ENCODE results near the gene MAP3K7. TPM values are rescaled to one million over a fixed set of nuclear protein-coding genes. Genes with fewer than 3 reads are reported as not detected.

Gene MAP3K7
- total RNA-seq, 1 donor from 2014 or later, result 27.2 TPM

DNA sequence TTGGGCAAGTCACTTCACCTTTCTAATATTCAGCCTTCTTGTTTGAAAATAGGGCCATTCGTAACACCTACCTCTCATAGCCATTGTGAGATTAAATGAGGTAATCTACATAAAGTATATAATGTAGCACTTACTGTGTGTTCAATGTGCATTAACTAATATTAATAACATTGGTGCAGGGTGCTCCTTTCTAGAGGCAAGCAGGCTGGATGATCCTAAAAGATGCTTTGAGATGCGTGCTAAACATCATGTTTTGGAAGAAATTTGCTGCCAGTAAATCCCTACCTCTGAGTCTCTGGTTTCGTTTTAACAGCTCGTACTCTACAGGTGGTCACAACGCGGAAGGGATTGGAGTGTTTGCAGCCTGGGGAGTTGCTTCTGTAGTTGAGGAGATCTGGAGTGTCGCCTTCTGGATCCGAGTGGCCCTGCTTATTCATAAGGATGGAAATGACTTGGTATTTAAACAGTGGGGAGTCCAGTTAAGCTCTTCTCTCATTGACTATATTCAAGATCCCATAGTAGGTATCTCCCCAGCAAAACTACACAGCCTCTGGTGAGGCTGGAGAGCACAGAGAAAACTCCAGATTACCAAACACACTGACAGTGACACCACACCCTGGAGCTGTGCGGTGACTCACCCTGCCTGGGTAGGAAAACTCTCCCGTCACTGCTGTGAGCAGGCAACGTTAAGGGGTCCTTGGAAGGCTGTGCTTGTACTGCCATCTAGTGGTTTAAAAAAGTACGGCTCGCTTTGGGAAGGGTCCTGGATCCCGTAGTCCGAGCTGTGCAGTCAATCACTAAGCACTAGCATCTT, 107.9 kb downstream of the MAP3K7 start:
- CTCF ChIA-PET, result interaction anchor here (0.7 to 8.5 kb wide), 48 partner anchors 9 to 1107 kb away, joined by 3 to 260 read pairs (median 4); no protein-coding TSS in a partner anchor
- POLR2A ChIA-PET, result interaction anchor here (0.8 to 1.9 kb wide), 10 partner anchors 68 to 539 kb away, joined by 3 to 10 read pairs (median 4); no protein-coding TSS in a partner anchor
- DNase-seq, result peak; percentile 54
- Mint-ChIP-seq H3K4me1 (peaks cover 22% of the 10 kb centered on the region), H3K36me3 (ENCODE audit: low read depth) (no peaks in the 10 kb centered on the region), H3K27ac (peak overlapping the region; percentile 64), H3K27me3 (no peaks in the 10 kb centered on the region), H3K4me3 (no peak overlapping the region), H3K9me3 (no peaks in the 10 kb centered on the region)
- peak; percentile 96 for ATAC-seq (ENCODE audit: low read depth)
- intact Hi-C loops (cut with micrococcal nuclease), result loop anchor here (1.0 to 10.0 kb wide), 16 partner anchors 52 to 1104 kb away; partner anchors contain the start of genes ANKRD6 and BACH2
- TF ChIP-seq, protein P1, sequence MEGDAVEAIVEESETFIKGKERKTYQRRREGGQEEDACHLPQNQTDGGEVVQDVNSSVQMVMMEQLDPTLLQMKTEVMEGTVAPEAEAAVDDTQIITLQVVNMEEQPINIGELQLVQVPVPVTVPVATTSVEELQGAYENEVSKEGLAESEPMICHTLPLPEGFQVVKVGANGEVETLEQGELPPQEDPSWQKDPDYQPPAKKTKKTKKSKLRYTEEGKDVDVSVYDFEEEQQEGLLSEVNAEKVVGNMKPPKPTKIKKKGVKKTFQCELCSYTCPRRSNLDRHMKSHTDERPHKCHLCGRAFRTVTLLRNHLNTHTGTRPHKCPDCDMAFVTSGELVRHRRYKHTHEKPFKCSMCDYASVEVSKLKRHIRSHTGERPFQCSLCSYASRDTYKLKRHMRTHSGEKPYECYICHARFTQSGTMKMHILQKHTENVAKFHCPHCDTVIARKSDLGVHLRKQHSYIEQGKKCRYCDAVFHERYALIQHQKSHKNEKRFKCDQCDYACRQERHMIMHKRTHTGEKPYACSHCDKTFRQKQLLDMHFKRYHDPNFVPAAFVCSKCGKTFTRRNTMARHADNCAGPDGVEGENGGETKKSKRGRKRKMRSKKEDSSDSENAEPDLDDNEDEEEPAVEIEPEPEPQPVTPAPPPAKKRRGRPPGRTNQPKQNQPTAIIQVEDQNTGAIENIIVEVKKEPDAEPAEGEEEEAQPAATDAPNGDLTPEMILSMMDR (IDR thresholded peaks at IDR 0.05), result peak; percentile 95

DNA sequence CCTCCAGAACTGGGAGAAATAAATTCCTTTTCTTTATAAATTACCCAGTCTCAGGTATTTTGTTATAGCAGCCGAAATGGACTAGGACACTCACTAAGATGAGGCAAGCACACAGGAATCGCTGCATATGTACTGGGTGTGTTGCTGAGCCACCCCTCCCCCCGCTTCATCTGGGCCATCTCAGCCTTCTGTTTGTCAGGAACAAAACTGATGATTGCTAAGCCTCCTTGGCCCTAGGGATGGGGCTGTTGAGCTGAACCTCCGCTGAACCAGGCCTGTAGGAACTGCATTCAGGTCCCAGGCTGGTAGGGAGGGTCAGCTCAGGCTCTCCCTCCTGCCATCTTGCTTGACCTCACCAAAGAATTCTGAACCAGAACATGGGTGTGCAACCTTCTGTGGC, 108.6 kb downstream of the MAP3K7 start:
- H3K36me3 Mint-ChIP-seq (ENCODE audit: low read depth), result no peaks in the 10 kb centered on the region
- ChIA-PET CTCF (interaction anchor here (0.7 to 8.5 kb wide), 17 partner anchors 8 to 1106 kb away, joined by 3 to 260 read pairs (median 5); no protein-coding TSS in a partner anchor), POLR2A (interaction anchor here (0.9 to 1.9 kb wide), 3 partner anchors 85 to 538 kb away, joined by 3 to 10 read pairs (median 4); no protein-coding TSS in a partner anchor)
- H3K27me3 Mint-ChIP-seq, result no peaks in the 10 kb centered on the region
- no peak for DNase-seq
- H3K4me1 Mint-ChIP-seq, result peaks cover 29% of the 10 kb centered on the region
- H3K27ac Mint-ChIP-seq, result no peak overlapping the region
- TF ChIP-seq, protein P1 (IDR thresholded peaks at IDR 0.05), result no peak
- H3K9me3 Mint-ChIP-seq, result no peaks in the 10 kb centered on the region
- ATAC-seq (ENCODE audit: low read depth), result no peak
- intact Hi-C loops (cut with micrococcal nuclease), result loop anchor here (2.0 to 10.0 kb wide), 7 partner anchors 51 to 1103 kb away; partner anchors contain the start of gene ANKRD6
- H3K4me3 Mint-ChIP-seq, result no peak overlapping the region

DNA sequence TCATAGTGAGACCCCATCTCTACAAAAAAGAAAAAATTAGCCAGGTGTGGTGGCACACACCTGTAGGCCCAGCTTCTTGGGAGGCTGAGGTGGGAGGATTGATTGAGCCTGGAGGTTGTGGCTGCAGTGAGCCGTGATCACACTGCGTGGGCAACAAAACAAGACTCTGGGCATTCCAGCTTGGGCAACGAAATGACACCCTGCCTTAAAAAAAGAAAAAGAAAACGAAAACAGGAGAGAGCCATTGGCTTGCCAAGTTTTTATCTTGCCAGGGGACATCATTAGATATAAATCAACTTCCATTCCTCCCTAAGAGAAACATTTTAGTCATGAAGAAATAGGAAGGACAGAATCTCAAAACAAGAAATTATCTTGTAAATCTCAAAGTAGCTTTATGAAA, 109.5 kb downstream of the MAP3K7 start:
- POLR2A ChIA-PET, result interaction anchor here (0.6 kb wide), 1 partner anchor 66 kb away, joined by 3 read pairs; no protein-coding TSS in a partner anchor
- no peak for ATAC-seq (ENCODE audit: low read depth)
- H3K27me3 Mint-ChIP-seq, result no peaks in the 10 kb centered on the region

DNA sequence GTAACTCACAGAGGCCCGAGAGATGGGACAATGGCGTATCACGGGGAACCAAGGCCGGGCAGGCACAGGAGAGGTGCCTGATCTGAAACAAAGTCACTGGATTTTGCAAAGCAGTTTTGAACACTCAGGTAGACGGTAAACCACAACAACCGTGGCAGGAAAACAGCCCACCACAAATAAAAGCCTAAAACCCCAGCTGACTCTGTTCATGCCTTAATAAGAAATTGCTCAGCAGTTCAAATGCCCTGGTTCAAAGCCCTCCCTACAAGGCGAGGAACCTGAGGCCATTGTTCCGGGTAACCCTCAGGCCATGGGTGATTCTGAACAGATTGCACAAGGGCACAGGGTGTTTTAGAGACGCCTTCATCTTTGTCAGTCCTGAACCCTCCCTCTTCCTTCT, 114.2 kb downstream of the MAP3K7 start:
- TF ChIP-seq, protein P1 (IDR thresholded peaks at IDR 0.05), result no peak
- Mint-ChIP-seq H3K9me3 (no peaks in the 10 kb centered on the region), H3K27me3 (no peaks in the 10 kb centered on the region), H3K36me3 (ENCODE audit: low read depth) (no peaks in the 10 kb centered on the region), H3K4me1 (peaks cover 16% of the 10 kb centered on the region), H3K27ac (no peak overlapping the region), H3K4me3 (no peak overlapping the region)
- no peak for DNase-seq
- CTCF ChIA-PET, result interaction anchor here (0.9 kb wide), 1 partner anchor 652 kb away, joined by 3 read pairs; no protein-coding TSS in a partner anchor
- POLR2A ChIA-PET, result interaction anchor here (0.7 to 1.1 kb wide), 2 partner anchors 61 to 188 kb away, joined by 3 to 6 read pairs; no protein-coding TSS in a partner anchor
- intact Hi-C loops (cut with micrococcal nuclease), result loop anchor here (10.0 kb wide), 1 partner anchor 1098 kb away; no protein-coding TSS in a partner anchor
- ATAC-seq (ENCODE audit: low read depth), result no peak

More for the DNA sequence above, 109.5 kb downstream of the MAP3K7 start:
- intact Hi-C loops (cut with micrococcal nuclease), result loop anchor here (5.0 to 10.0 kb wide), 5 partner anchors 50 to 1103 kb away; no protein-coding TSS in a partner anchor
- CTCF ChIA-PET, result interaction anchor here (1.0 to 8.5 kb wide), 8 partner anchors 80 to 536 kb away, joined by 3 to 260 read pairs (median 12); no protein-coding TSS in a partner anchor
- H3K36me3 Mint-ChIP-seq (ENCODE audit: low read depth), result no peaks in the 10 kb centered on the region
- DNase-seq, result no peak
- peaks cover 33% of the 10 kb centered on the region for H3K4me1 Mint-ChIP-seq
- no peak overlapping the region for H3K4me3 Mint-ChIP-seq
- no peak overlapping the region for H3K27ac Mint-ChIP-seq
- no peaks in the 10 kb centered on the region for H3K9me3 Mint-ChIP-seq
- TF ChIP-seq, protein P1 (IDR thresholded peaks at IDR 0.05), result no peak

DNA sequence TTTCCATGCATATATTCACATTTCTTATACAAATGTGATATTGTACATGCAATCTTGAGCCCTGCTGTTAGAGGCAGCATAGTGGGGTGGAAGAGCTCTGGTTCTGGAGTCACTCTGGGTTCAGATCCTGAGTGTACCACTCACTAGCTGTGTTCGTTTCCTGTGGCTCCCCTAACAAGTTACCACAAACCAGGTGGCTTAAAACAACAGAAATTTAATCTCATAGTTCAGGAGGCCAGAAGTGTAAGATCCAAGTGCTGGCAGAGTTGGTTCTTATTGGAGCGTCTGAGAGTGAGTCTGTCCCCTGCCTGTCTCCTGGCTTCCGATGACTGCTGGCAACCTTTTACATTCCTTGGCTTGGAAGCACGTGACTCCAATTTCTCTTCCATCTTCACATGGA, 115.6 kb downstream of the MAP3K7 start:
- Mint-ChIP-seq H3K9me3 (no peaks in the 10 kb centered on the region), H3K27ac (no peak overlapping the region), H3K4me1 (peaks cover 14% of the 10 kb centered on the region), H3K4me3 (no peak overlapping the region), H3K36me3 (ENCODE audit: low read depth) (no peaks in the 10 kb centered on the region), H3K27me3 (no peaks in the 10 kb centered on the region)
- ChIA-PET CTCF (no interaction called here), POLR2A (no interaction called here)
- TF ChIP-seq, protein P1 (IDR thresholded peaks at IDR 0.05), result no peak
- intact Hi-C loops (cut with micrococcal nuclease), result loop anchor here (10.0 kb wide), 1 partner anchor 1096 kb away; no protein-coding TSS in a partner anchor
- ATAC-seq (ENCODE audit: low read depth), result no peak
- DNase-seq, result no peak
